HG02870 (cell line): Measurements from ENCODE around the gene SVEP1.
"Not testable (repeated sequence)": the region's sequence is repeated elsewhere in the genome, so short reads cannot be mapped to it uniquely, and the experiment has no call there.

ENCODE experiments used
- ATAC-seq: cut with Tn5 transposase; IDR thresholded peaks from one replicate; pipeline ENCODE4 v1.9.1; 2021; ENCODE audit warnings: mild to moderate bottlenecking, moderate library complexity; ENCODE audit not compliant: unreplicated experiment

The SVEP1 gene

DNA sequence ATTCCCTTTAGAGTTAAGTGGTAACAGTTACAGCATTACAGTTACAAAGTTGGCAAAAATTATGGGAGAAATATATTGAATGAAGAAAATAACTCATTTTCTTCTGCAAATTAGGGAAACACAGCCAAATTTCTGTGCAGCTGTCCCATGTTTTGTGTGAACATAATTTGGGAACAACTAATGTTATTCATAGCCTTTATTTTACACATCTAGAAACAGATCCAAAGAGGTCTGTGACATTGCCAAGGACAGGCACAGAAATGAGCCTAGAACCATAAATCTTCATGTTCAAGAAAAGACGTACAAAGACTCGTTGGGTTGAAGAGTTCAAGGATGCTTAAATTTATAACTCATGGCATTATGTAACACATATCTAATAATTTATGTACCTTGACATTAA lies 127.8 kb downstream of the SVEP1 start:
- ATAC-seq, result no peak

DNA sequence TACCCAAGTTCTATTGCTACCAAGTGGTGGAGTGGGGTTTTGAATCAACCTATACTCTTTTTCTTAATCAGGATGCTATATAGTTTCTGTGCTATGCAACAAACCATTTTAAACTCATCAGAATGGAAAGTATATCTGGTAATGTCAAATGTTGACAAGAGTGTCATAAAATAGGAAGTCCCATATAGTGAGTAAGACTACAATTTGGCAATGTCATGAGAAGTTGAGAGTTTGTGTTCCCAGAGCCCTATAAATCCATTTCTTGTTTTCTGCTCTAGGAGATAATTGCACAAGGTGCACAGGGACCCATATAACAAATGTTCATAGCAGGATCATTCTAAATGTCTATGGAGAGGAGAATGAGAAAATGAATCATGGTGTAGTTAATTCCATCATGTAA lies 132.1 kb downstream of the SVEP1 start:
- ATAC-seq, result no peak

DNA sequence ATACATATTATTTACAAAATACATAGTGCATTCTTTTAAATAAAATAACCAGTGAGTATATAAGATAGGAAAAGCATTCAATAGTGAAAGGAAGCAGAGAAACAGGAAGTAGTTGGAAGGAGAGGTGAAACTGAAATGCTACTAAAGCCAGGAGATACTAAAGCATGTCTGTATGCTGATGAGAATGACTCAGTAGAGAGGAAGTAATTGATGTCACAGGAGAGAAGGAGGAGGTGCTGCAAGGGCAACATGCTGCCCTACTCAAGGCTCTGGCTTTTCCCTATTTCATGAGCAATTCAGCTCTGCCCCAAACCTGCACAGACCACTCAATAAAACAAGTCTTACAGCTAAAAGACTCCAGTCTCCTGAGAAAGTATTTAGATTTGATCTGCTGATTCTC lies 133.4 kb downstream of the SVEP1 start:
- no peak for ATAC-seq

DNA sequence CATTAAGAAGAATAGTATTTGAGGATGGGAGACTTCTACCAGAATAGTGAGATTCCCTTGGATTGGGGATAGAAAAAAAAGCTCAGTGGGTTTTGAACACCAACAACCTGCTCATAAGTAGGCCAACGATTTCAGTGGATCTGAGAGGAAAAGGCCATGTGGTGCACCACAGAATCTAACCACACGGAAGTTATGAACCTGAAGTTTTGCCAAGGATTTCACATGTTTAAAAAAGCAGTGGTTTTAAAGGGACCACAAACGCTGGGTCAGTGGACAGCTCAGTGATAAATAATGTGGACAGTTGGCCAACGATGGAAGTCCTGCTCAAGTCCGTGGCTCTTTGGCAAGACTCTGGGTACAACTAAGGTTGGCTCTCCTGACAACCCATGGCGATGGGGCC lies 134.6 kb downstream of the SVEP1 start:
- ATAC-seq, result no peak

DNA sequence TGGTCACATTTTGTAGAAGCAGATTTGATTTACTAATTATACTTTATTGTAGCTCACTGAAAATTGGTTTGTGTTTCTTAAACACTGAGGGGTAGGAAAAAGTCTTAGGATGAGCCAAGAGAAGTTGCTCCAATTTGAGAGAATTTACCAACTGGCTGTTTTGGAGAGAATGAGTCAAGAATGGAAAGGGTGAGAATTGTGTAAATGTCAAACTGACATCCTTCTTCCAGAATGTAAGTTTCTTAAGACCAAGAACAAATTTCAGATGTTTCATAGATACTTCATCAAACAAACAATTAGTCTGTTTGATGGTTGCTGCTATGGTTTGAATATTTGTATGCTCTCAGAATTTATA lies 135.7 kb downstream of the SVEP1 start:
- no peak for ATAC-seq

DNA sequence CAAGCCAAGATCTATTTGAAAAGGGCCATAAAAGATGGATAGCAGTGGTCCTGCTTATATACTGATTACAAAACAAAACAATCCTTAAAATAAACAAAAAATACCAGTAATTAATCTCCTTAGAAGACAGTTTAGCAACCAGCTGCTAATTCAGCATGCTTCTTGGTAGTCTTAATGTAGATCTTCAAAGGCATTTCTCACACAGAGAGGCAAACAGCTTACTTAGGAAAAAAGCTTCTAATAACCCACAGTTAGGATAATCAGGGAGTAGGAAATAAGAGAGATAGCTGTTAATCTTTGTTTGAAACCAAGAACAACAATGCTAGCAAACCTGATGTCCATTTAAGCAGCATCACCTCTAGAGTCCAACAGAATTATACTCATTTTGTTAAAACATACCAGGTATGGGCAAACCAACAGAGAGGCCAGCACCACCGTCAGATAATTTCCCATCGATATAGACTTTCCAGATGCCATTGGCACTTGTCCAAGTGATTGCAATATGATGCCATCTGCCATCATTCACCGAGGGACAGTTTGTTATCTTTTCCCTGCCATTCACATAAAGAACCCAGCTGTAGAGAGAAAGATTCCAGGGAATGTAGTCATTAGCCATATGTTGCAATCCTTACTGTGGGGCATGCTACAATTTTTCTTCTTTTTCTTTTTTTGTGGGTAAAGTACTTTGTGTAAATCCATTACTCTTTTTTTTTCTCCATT lies 136.2 kb downstream of the SVEP1 start:
- ATAC-seq, result no peak

DNA sequence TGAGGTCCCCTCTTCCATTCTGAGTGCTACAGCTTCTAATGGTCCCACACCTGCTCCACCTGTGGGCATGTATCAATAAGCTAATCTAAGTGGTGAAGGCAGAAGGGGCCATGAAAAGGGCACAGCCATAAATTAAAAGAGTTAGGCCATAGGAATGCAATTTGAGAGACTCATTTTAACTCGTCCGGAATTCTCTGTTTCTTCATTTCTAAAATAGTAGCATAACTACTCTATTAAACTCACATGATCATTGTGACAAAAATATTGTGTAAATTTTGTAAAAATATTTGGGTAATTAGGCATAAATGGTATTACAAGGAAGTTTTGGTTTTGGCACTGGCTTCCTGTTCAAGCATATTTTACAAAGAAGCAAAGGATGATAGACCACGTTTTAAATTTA lies 138.7 kb downstream of the SVEP1 start:
- ATAC-seq, result no peak

DNA sequence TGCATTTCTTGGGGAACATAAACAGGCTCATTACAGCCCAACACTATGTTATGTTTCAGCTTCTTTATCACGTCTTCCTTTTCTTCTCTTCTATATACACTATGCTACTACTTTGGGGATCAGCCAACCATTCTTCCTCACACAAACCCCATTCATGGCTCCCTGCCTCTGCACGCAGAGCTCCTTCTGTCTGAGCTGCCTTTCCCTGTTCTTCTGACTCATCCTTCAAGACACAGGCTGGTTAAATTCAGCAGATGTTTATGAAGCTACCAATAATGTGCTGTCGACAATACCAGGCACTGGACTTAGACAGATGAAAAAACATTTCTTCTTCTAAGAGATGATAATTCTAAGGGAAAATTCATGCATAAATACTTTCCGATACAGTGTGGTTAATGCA lies 139.4 kb downstream of the SVEP1 start:
- no peak for ATAC-seq

DNA sequence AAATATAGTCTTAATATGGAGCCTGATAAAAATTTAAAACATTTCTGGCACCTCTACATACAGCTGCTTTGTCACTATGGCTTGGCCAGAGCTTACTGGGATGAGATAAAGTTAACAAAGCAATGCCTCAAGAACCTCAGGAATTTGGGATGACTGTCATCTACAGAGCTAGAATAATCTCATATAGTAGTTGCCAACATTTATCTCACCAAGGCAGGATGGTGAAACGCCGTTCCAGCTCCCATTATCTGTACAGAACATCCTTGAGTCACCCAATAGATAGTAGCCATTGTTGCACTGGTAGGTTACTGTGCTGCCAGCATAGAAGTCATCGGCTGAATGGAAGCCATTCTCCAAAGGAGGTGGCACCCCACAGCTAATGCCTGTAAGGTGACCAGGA lies 147.3 kb downstream of the SVEP1 start:
- ATAC-seq, result no peak

DNA sequence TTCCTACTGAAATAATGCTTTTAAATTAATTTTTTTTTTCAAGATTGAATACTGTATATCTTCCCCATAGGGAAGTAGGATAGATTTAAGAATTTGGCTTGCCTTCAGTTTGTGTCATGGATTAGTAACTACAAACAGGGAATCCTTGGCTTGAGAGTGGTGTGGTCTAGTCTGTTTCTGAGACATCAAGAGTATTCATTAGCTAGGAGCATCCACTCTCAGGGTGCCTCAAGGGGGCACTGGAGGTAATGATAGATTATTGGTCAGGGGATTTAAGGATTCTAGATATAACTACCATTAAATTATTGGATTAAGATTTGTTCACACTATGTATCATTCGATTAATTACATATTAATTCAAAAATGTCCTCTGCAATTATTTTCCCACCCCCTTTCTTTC lies 150.1 kb downstream of the SVEP1 start:
- ATAC-seq, result no peak

DNA sequence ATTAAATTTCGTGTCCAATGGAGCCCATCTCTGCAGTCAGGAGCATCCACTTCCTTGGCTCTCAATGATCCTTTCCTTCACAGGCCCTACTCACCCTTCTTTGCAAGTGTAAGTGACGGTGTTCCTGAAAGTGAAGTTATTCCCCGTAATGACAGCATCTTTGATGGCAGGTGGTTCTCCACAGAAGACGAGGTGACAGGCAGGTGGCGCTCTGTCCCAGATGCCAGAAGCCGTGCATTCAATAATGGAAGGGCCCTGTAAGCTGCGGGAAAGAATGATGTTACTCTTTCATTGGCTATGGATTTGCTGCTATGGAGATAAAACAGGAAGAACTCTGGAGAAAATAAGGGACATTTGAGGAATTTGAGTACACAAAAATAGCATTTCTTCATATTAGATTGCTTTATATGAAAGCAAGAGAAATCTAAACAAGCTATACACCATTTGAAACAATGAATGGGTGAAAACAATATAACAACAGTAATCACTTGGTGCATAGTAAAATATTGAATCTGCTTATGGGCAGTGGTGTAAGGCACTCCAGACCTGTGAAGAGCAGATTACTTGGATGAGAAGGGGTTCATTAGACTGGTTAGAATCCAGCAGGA lies 151.9 kb downstream of the SVEP1 start:
- ATAC-seq, result peak; percentile 85

DNA sequence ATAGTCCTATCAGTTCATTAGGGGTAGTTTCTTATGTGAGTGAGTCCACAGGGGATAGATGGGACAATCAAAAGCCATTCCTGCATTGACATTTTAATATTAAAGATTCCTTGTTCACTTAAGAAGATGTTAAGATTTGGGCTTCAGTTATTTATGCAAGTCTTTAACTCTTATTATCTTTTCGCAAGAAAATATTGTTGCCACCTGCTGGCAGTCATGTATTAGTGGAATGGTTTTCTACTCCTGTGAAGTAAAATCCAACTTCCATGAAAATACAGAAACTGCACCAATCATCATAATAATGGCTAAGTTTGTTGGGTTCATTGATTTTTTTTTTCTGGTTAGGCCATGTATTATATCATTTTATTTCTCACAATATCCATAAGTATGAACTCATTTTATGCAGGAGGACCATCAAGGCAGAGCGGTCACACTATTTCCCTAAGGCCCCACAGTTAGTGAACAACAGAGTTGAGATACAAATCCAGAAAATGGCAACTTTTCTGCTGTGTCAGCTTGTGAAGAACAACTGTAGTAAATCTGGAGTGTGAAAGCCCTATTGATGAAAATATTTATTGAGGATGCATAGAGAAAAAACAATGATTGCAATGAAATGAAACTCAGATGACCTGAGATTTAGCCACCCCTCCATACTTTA lies 153.4 kb downstream of the SVEP1 start:
- no peak for ATAC-seq

DNA sequence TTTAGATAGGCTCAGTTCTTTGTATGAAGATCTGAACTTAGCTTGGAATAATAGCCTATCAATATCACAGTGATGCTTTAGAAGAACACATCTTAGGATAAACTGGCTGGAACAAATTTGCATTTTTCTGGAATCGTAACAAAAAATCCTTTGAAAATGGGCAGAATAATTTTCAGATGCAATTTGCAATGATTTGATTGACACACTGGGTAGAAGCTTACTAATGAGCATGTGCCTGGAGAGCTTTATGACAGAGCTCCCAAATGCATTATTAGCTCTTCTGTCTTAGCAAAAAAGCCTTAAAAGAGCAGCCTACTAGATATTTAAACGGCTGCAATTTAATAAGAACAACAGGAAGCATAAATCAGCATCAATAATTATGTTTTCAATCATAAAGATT lies 165.1 kb downstream of the SVEP1 start:
- ATAC-seq, result no peak

DNA sequence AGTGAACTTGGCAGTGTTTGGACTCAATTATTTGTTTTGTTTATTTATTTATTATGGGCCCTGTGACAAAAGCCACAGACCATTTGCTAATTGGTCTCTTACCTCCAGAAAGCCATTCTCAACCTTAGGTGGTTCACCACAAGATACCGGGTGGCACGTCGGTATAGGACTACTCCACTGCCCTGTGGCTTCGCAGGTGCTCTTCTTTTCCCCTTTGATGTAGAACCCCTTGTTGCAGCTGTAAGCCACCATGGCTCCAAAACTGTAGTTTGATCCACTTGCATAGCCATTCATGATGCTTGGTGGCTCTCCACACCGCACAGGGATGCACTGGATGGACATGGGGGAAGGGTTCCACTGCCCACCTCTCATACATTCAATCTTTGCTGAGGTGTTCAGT lies 168.6 kb downstream of the SVEP1 start:
- ATAC-seq, result no peak

DNA sequence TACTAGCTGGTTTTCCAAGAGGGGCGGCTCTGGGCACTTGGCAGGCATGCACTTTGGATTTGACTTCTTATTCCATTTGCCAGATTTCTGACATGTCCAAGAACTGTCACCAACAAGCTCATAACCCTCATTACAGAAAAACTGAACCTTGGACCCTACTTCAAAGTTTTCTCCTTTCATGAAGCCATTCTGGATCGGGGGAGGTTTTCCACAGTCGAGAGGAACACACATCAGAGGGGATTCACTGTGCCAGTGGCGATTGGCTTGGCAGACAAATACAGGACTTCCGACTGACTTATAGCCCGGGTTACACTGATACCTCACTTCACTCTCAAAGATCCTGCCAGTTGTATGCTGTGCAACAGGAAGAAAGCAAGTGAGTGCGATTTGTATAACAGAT lies 170.9 kb downstream of the SVEP1 start:
- ATAC-seq, result no peak

DNA sequence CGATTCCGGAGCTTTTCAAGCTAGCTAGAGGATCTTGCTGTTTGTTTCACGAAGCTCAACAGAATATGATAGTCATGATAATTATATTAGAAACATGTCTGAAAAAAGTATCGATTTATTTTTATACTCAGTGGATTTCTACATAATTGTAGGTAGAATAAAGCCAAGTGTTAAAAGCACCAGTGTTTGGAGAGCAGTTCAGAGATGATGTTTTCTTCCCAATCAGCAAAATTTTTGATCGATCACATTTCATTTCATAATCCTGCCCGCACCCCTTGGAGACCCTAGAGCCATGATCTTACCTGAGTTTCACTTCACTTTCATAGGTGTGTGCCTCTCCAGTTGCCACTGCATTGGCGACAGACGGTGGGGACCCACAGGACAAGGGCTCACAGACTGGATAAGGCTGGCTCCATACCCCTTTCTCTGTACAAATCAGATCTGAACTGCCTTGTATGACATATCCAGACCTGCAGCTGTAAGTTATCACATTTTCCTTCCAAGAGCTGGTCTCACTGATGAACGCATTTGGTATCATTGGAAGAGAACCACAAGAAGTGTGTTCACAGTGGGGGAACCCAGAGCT lies 173.6 kb downstream of the SVEP1 start:
- ATAC-seq, result no peak

DNA sequence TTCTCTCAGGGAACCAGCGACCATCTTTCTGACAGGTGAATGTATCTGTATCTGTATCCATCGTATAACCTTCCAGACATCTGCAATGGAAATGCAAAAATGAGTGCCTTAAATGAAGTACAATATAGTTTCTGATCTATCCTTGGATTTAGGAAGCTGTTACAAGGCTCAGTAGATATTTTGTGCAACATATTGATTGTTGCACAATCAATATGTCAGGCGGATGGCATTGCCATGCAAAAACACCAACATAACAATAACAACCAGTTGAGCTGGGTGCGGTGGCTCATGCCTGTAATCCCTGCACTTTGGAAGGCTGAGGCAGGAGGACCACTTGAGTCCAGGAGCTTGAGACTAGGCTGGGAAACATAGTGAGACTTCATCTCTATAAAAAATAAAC lies 175.1 kb downstream of the SVEP1 start:
- no peak for ATAC-seq

DNA sequence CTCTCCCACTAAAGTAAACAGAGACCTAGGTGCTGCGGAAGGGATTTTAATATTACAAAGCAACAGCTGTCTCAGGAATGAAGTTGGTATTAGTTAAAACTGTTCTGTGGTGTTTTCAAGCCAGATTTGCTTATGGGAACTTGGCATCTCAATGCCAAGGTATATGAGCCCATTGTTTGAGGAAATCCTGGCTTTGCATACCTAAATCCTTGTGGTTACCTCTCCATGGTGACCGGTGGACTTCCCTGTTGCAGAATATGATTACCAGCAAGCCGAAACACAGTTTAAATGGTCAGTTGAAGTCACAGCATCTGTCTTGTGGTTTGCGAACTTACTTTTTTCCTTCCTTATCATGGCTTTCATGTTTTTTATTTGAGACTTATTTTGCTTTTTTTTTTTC lies 179.6 kb downstream of the SVEP1 start:
- no peak for ATAC-seq

DNA sequence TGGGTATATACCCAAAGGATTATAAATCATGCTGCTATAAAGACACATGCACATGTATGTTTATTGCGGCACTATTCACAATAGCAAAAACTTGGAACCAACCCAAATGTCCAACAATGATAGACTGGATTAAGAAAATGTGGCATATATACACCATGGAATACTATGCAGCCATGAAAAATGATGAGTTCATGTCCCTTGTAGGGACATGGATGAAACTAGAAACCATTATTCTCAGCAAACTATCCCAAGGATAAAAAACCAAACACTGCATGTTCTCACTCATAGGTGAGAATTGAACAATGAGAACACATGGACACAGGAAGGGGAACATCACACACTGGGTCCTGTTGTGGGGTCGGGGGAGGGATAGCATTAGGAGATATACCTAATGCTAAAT lies 180.5 kb downstream of the SVEP1 start:
- ATAC-seq, result not testable (repeated sequence)

DNA sequence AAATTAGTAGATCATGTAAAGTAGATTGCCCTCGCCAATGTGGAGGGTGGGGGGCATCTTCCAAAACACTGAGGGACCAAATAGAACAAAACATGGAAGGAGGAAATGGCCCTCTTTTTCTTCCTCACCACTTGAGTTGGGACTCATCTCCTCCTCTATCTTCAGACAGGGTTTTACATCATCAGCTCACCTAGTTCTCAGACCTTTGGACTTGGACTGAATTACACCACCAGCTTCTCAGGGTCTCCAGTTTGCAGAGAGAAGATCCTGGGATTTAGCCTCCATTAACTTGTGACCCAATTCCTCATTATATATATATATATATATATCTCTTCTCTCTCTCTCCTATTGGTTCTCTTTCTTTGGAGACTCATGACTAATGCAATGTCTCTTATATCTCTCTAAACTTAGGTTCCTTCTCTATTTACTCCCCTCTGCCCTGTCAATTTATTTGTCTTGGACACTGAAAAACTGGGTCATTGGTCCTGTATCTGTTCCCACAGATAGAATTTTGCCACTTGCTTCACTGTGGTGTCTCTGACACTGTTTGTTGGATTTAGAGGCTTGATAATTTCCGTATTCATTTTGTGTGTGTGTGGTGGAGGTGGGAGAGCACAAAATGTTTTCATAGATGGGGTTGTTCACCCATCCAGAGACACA lies 187.6 kb downstream of the SVEP1 start:
- no peak for ATAC-seq

DNA sequence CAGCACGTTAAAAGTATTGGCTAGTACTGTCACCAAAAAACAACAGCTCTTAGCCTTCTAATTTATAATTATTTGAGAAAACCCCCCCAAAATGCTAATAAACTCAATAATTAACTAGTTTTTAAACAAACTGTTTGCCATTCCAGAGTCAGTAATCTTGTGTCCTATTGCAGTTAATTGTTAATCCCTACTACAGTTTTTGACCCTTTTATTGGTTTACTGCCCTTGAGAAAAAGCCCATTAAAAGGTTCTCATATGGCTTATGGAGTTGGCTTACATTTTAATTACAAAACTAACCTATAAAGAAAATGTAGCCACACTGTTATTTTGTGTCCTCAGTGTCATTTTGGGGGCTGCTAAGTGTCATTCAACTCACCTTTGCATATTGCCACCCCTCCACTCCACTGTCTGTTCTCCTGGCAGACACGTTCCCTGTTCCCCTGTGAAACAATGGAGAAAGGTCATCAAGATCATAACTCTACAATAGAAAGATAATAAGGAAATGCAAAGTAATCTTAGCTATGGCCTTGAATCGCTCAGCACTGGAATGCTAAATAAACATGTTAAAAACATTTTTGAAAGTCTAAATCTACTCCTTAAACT lies 190.3 kb downstream of the SVEP1 start:
- ATAC-seq, result no peak
